ENCODE data around the gene ZNF205.

ZNF205 gene

GRCh38 chr16:3149193-3149530 is 36.8 kb downstream of the ZNF205 start:
- no peak for DNase-seq (ENCODE audit: low spot score)
- in situ Hi-C loops (cut with MboI; ENCODE audit: low pct_unique_long_range_greater_than_20kb, low sequenced_read_pairs, unreplicated experiment), result no loop called here
- no peak for TF ChIP-seq CTCF (IDR thresholded peaks at IDR 0.05; ENCODE audit: extremely low read depth, insufficient read depth, missing control alignments)

GRCh38 chr16:3149630-3150345 is 37.4 kb downstream of the ZNF205 start:
- peak; percentile 78 for TF ChIP-seq CTCF (IDR thresholded peaks at IDR 0.05; ENCODE audit: extremely low read depth, insufficient read depth, missing control alignments)
- in situ Hi-C loops (cut with MboI; ENCODE audit: low pct_unique_long_range_greater_than_20kb, low sequenced_read_pairs, unreplicated experiment), result no loop called here
- DNase-seq (ENCODE audit: low spot score), result peak; percentile 81

- DNase-seq (ENCODE audit: low spot score), result peak; percentile 97
- in situ Hi-C loops (cut with MboI; ENCODE audit: low pct_unique_long_range_greater_than_20kb, low sequenced_read_pairs, unreplicated experiment), result no loop called here
- no peak for TF ChIP-seq CTCF (IDR thresholded peaks at IDR 0.05; ENCODE audit: extremely low read depth, insufficient read depth, missing control alignments)
Observed at GRCh38 chr16:3150346-3151218, 38.2 kb downstream of the ZNF205 start.

GRCh38 chr16:3152027-3152276 is 39.6 kb downstream of the ZNF205 start:
- TF ChIP-seq CTCF (IDR thresholded peaks at IDR 0.05; ENCODE audit: extremely low read depth, insufficient read depth, missing control alignments), result no peak
- in situ Hi-C loops (cut with MboI; ENCODE audit: low pct_unique_long_range_greater_than_20kb, low sequenced_read_pairs, unreplicated experiment), result no loop called here

GRCh38 chr16:3152277-3152990 is 40.0 kb downstream of the ZNF205 start:
- DNase-seq (ENCODE audit: low spot score), result peak; percentile 73
- peak; percentile 62 for TF ChIP-seq CTCF (IDR thresholded peaks at IDR 0.05; ENCODE audit: extremely low read depth, insufficient read depth, missing control alignments)
- in situ Hi-C loops (cut with MboI; ENCODE audit: low pct_unique_long_range_greater_than_20kb, low sequenced_read_pairs, unreplicated experiment), result no loop called here

More at GRCh38 chr16:3152027-3152276, 39.6 kb downstream of the ZNF205 start:
- DNase-seq (ENCODE audit: low spot score), result no peak

- TF ChIP-seq CTCF (IDR thresholded peaks at IDR 0.05; ENCODE audit: extremely low read depth, insufficient read depth, missing control alignments), result no peak
- no peak for DNase-seq (ENCODE audit: low spot score)
- in situ Hi-C loops (cut with MboI; ENCODE audit: low pct_unique_long_range_greater_than_20kb, low sequenced_read_pairs, unreplicated experiment), result no loop called here
Observed at GRCh38 chr16:3152991-3153368, 40.6 kb downstream of the ZNF205 start.

All from GM13977 (cell line).